ENCODE results near the gene PLXNB1.

The PLXNB1 gene

GRCh38 chr3:48435774-48436476, 6.0 kb upstream of the PLXNB1 start:
- H3K79me2 ChIP-seq (ENCODE audit: insufficient read depth, low read length): peaks cover 7% of the 10 kb centered on the region
- H3K9ac ChIP-seq (ENCODE audit: low read length): no peak overlapping the region
- H3K27me3 ChIP-seq (ENCODE audit: insufficient read depth, low read length): no peaks in the 10 kb centered on the region
- H3K4me2 ChIP-seq (ENCODE audit: low read length): peak overlapping the region; percentile 8; the same call in 1 of the 2 replicates
- H3K9me3 ChIP-seq (ENCODE audit: low read length): no peaks in the 10 kb centered on the region
- TF ChIP-seq CTCF (IDR thresholded peaks at IDR 0.05; ENCODE audit: low read length): peak; percentile 100
- no peak for TF ChIP-seq EZH2 (IDR thresholded peaks at IDR 0.05; ENCODE audit: borderline replicate concordance, low read length)
- no peak overlapping the region for H3K4me3 ChIP-seq (ENCODE audit: low read depth, low read length, poor library complexity, severe bottlenecking)
- no peak overlapping the region for H2AFZ ChIP-seq (ENCODE audit: low read length)
- H3F3A ChIP-seq (ENCODE audit: insufficient read depth, low read length): no peaks in the 10 kb centered on the region
- no peaks in the 10 kb centered on the region for H3K9me2 ChIP-seq (ENCODE audit: low read depth, low read length)
- peaks cover 38% of the 10 kb centered on the region for H3K4me1 ChIP-seq (ENCODE audit: insufficient read depth, low read length, severe bottlenecking)
- H4K20me1 ChIP-seq (ENCODE audit: insufficient read depth, low read length): no peaks in the 10 kb centered on the region
- H3K36me3 ChIP-seq (ENCODE audit: insufficient read depth, low read length): peaks cover 41% of the 10 kb centered on the region
- peak overlapping the region; percentile 15 for H3K27ac ChIP-seq (ENCODE audit: low read depth, low read length, poor library complexity, severe bottlenecking)

- Histone ChIP-seq H3K36me3 (ENCODE audit: insufficient read depth, low read length) (peaks cover 45% of the 10 kb centered on the region), H3K4me3 (ENCODE audit: low read depth, low read length, poor library complexity, severe bottlenecking) (no peak overlapping the region), H2AFZ (ENCODE audit: low read length) (no peak overlapping the region), H3K9ac (ENCODE audit: low read length) (no peak overlapping the region), H3K79me2 (ENCODE audit: insufficient read depth, low read length) (no peaks in the 10 kb centered on the region; the same call in 1 of the 2 replicates), H3K9me2 (ENCODE audit: low read depth, low read length) (no peaks in the 10 kb centered on the region), H3K4me2 (ENCODE audit: low read length) (no peak overlapping the region), H3K27ac (ENCODE audit: low read depth, low read length, poor library complexity, severe bottlenecking) (no peak overlapping the region), H4K20me1 (ENCODE audit: insufficient read depth, low read length) (no peaks in the 10 kb centered on the region), H3K4me1 (ENCODE audit: insufficient read depth, low read length, severe bottlenecking) (peaks cover 38% of the 10 kb centered on the region), H3K9me3 (ENCODE audit: low read length) (no peaks in the 10 kb centered on the region), H3F3A (ENCODE audit: insufficient read depth, low read length) (no peaks in the 10 kb centered on the region), H3K27me3 (ENCODE audit: insufficient read depth, low read length) (no peaks in the 10 kb centered on the region)
- TF ChIP-seq EZH2 (IDR thresholded peaks at IDR 0.05; ENCODE audit: borderline replicate concordance, low read length) (no peak), CTCF (IDR thresholded peaks at IDR 0.05; ENCODE audit: low read length) (no peak)
Measured at GRCh38 chr3:48435223-48435595, 5.3 kb upstream of the PLXNB1 start.

DNA sequence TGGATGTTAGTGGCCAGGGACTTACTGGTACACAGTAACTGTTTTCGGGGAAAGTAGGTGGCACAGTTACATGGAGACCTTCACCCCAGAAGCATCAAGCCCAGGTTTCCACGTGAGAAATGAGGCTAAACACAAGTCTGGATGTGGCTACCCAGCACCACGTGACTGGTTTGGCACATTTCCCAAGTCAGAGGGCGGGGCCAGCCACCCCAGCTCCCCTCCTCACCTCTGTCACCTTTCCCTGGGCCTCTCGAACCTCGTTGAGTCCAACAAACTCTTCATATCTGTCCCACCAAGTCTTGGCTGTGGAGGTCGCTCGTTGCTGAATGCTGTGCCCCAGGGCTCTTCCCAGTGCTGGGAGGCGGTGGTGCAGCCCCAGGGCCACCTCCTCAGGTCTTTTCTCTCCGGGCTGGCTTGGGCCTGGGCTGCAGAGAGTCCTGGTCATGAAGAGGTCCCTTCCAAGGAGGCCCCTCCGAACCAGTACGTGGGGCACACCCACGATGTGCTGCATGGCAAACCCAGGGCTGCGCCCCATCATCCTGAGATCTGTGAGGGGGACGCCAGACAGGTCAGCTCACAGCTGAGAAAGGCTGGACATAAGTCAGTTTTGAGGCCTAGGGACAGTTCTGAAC, 4.8 kb upstream of the PLXNB1 start:
- Histone ChIP-seq H3F3A (ENCODE audit: insufficient read depth, low read length) (no peaks in the 10 kb centered on the region), H4K20me1 (ENCODE audit: insufficient read depth, low read length) (no peaks in the 10 kb centered on the region), H3K4me3 (ENCODE audit: low read depth, low read length, poor library complexity, severe bottlenecking) (no peak overlapping the region), H3K9ac (ENCODE audit: low read length) (no peak overlapping the region), H3K9me3 (ENCODE audit: low read length) (no peaks in the 10 kb centered on the region), H3K79me2 (ENCODE audit: insufficient read depth, low read length) (no peaks in the 10 kb centered on the region), H3K9me2 (ENCODE audit: low read depth, low read length) (no peaks in the 10 kb centered on the region), H2AFZ (ENCODE audit: low read length) (no peak overlapping the region), H3K4me1 (ENCODE audit: insufficient read depth, low read length, severe bottlenecking) (peaks cover 43% of the 10 kb centered on the region), H3K4me2 (ENCODE audit: low read length) (no peak overlapping the region), H3K27me3 (ENCODE audit: insufficient read depth, low read length) (no peaks in the 10 kb centered on the region), H3K36me3 (ENCODE audit: insufficient read depth, low read length) (peaks cover 45% of the 10 kb centered on the region), H3K27ac (ENCODE audit: low read depth, low read length, poor library complexity, severe bottlenecking) (no peak overlapping the region)
- TF ChIP-seq CTCF (IDR thresholded peaks at IDR 0.05; ENCODE audit: low read length) (no peak), EZH2 (IDR thresholded peaks at IDR 0.05; ENCODE audit: borderline replicate concordance, low read length) (no peak)
